OCI-LY1 (cell line): Measurements from ENCODE around the gene CACNB1.

Experiments used
- H2AFZ ChIP-seq: fragments of 200-600 bp; sonication (generic), shearing (Covaris generic); 2 replicates; pipeline ENCODE4 v1.6.0; 2014; ENCODE audit warnings: antibody characterized with exemption, mild to moderate bottlenecking, low read length
- H3F3A ChIP-seq: fragments of 200-600 bp; sonication (generic), shearing (Covaris generic); 2 replicates; pipeline ENCODE4 v1.6.0; 2014; ENCODE audit warnings: mild to moderate bottlenecking, antibody characterized with exemption, low read length, moderate library complexity; ENCODE audit not compliant: insufficient read depth
- H3K27ac ChIP-seq: fragments of 200-600 bp; sonication (generic); 2 replicates; pipeline ENCODE4 v1.5.1; 2014; ENCODE audit warnings: low read length, mixed run types, mild to moderate bottlenecking, low read depth; ENCODE audit not compliant: poor library complexity, severe bottlenecking
- H3K27me3 ChIP-seq: fragments of 200-600 bp; sonication (generic); 2 replicates; pipeline ENCODE4 v1.6.0; 2014; ENCODE audit warnings: antibody characterized with exemption, mild to moderate bottlenecking, low read length, moderate library complexity; ENCODE audit not compliant: insufficient read depth
- H3K36me3 ChIP-seq: fragments of 200-600 bp; sonication (generic); 2 replicates; pipeline ENCODE4 v1.6.1; 2014; ENCODE audit warnings: mild to moderate bottlenecking, antibody characterized with exemption, low read length, moderate library complexity, mixed read lengths; ENCODE audit not compliant: insufficient read depth
- H3K4me1 ChIP-seq: fragments of 200-600 bp; sonication (generic); 2 replicates; pipeline ENCODE4 v1.5.1; 2014; ENCODE audit warnings: mild to moderate bottlenecking, low read length, moderate library complexity; ENCODE audit not compliant: insufficient read depth, severe bottlenecking
- H3K4me2 ChIP-seq: fragments of 200-600 bp; sonication (generic), shearing (Covaris generic); 2 replicates; pipeline ENCODE4 v1.6.1; 2014; ENCODE audit warnings: low read length
- H3K4me3 ChIP-seq: fragments of 200-600 bp; sonication (generic); 2 replicates; pipeline ENCODE4 v1.5.1; 2014; ENCODE audit warnings: low read length, low read depth, mild to moderate bottlenecking, mixed read lengths; ENCODE audit not compliant: poor library complexity, severe bottlenecking
- H3K79me2 ChIP-seq: fragments of 200-600 bp; shearing (Covaris generic); 2 replicates; pipeline ENCODE4 v1.6.1; 2016; ENCODE audit warnings: mixed run types, low read length, mixed read lengths; ENCODE audit not compliant: insufficient read depth
- H3K9ac ChIP-seq: fragments of 200-600 bp; sonication (generic), shearing (Covaris generic); 2 replicates; pipeline ENCODE4 v1.6.1; 2014; ENCODE audit warnings: mild to moderate bottlenecking, low read length, mixed read lengths
- H3K9me2 ChIP-seq: fragments of 200-600 bp; sonication (generic), shearing (Covaris generic); 2 replicates; pipeline ENCODE4 v1.6.1; 2014; ENCODE audit warnings: low read depth, mild to moderate bottlenecking, low read length, mixed read lengths
- H3K9me3 ChIP-seq: fragments of 200-600 bp; shearing (Covaris generic); 2 replicates; pipeline ENCODE4 v1.6.1; 2014; ENCODE audit warnings: low read length, mixed read lengths
- H4K20me1 ChIP-seq: fragments of 200-600 bp; sonication (generic), shearing (Covaris generic); 2 replicates; pipeline ENCODE4 v1.6.0; 2016; ENCODE audit warnings: mild to moderate bottlenecking, low read length; ENCODE audit not compliant: insufficient read depth
- EZH2 ChIP-seq: fragments of 200-600 bp; sonication (generic), shearing (Covaris generic); IDR thresholded peaks from 2 replicates; pipeline ENCODE4 v1.8.0; 2017; ENCODE audit warnings: borderline replicate concordance, mixed run types, mild to moderate bottlenecking, antibody characterized with exemption, low read length, moderate library complexity, mixed read lengths
- TF ChIP-seq, protein P1 (sequence below): fragments of 200-600 bp; sonication (generic), shearing (Covaris generic); IDR thresholded peaks from 2 replicates; pipeline ENCODE4 v1.5.1; 2017; ENCODE audit warnings: mild to moderate bottlenecking, antibody characterized with exemption, low read length, moderate library complexity, mixed read lengths

CACNB1 gene

DNA sequence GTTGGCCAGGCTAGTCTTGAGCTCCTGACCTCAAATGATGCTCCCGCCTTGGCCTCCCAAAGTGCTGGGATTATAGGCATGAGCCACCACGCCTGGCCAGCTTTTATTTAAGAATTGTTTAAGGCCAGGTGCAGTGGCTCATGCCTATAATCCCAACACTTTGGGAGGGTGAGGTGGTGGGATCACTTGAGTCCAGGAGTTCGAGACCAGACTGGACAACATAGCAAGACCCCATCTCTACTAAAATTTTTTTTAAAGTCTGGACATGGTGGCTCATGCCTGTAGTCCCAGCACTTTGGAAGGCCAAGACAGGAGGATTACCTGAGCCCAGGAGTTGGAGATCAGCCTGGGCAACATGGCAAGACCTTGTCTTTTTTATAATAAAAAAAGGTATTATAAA, 51.2 kb downstream of the CACNB1 start:
- Histone ChIP-seq H3K27ac (no peak overlapping the region), H2AFZ (no peak overlapping the region), H3K4me1 (no peaks in the 10 kb centered on the region), H3K9me2 (no peaks in the 10 kb centered on the region), H3F3A (no peaks in the 10 kb centered on the region), H3K4me3 (no peak overlapping the region), H3K9ac (no peak overlapping the region), H3K4me2 (no peak overlapping the region), H3K36me3 (no peaks in the 10 kb centered on the region), H3K79me2 (no peaks in the 10 kb centered on the region), H3K27me3 (peaks cover 15% of the 10 kb centered on the region), H4K20me1 (no peaks in the 10 kb centered on the region), H3K9me3 (no peaks in the 10 kb centered on the region)
- TF ChIP-seq, protein P1, sequence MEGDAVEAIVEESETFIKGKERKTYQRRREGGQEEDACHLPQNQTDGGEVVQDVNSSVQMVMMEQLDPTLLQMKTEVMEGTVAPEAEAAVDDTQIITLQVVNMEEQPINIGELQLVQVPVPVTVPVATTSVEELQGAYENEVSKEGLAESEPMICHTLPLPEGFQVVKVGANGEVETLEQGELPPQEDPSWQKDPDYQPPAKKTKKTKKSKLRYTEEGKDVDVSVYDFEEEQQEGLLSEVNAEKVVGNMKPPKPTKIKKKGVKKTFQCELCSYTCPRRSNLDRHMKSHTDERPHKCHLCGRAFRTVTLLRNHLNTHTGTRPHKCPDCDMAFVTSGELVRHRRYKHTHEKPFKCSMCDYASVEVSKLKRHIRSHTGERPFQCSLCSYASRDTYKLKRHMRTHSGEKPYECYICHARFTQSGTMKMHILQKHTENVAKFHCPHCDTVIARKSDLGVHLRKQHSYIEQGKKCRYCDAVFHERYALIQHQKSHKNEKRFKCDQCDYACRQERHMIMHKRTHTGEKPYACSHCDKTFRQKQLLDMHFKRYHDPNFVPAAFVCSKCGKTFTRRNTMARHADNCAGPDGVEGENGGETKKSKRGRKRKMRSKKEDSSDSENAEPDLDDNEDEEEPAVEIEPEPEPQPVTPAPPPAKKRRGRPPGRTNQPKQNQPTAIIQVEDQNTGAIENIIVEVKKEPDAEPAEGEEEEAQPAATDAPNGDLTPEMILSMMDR, result no peak
- no peak for TF ChIP-seq EZH2

DNA sequence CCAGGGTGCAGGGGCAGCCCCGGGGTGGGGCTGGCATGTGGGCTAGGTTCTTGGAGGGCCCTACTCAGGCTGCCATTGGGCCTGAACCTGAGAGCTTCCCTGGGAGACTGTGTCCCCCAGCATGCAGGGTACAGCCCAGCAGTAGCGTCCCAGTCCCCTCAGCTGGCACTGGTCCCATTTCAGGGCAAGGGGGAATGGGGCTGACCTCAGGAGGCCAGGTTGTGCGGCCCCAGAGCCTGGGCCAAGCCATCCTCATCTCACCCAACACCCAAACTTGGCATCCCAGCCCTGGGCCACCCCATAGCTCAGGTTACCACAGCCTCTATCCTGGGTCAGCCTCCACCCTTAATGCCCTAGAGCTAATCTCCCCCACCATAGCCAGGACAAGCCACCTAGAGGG, 52.3 kb downstream of the CACNB1 start:
- Histone ChIP-seq H3K4me2 (no peak overlapping the region), H3K9me2 (no peaks in the 10 kb centered on the region), H3F3A (no peaks in the 10 kb centered on the region), H3K9me3 (no peaks in the 10 kb centered on the region), H4K20me1 (no peaks in the 10 kb centered on the region), H3K4me3 (no peak overlapping the region), H3K79me2 (no peaks in the 10 kb centered on the region), H3K4me1 (no peaks in the 10 kb centered on the region), H3K9ac (no peak overlapping the region), H3K27ac (no peak overlapping the region), H3K27me3 (peaks cover 12% of the 10 kb centered on the region), H3K36me3 (no peaks in the 10 kb centered on the region), H2AFZ (no peak overlapping the region)
- TF ChIP-seq, protein P1, result no peak
- no peak for TF ChIP-seq EZH2

DNA sequence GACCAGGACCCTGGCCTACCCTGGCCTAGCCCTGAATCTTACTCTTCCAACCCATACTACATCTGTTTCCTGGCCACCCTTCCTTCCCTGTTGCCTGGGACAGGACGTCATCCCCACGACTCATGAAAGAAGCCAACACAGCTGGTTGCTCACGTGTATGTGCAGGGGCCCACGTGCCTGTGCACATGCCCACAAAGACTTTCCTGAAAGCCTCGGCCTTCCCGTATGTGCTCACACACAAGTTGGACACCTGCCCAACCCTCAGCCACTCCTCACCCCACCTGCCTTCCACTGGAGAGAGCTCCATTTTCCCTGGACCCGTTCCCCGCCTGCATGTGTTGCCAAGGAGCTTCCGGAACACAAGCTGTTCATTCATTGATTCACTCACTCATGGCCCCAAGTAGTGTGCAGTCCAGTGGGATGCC, 53.0 kb downstream of the CACNB1 start:
- Histone ChIP-seq H3K9me3 (no peaks in the 10 kb centered on the region), H3K4me3 (no peak overlapping the region), H3K4me1 (no peaks in the 10 kb centered on the region), H3K9me2 (no peaks in the 10 kb centered on the region), H4K20me1 (no peaks in the 10 kb centered on the region), H2AFZ (no peak overlapping the region), H3K9ac (no peak overlapping the region), H3K36me3 (no peaks in the 10 kb centered on the region), H3K4me2 (no peak overlapping the region), H3F3A (no peaks in the 10 kb centered on the region), H3K27ac (no peak overlapping the region), H3K27me3 (peaks cover 10% of the 10 kb centered on the region; the same call in 1 of the 2 replicates), H3K79me2 (no peaks in the 10 kb centered on the region)
- TF ChIP-seq EZH2, result no peak
- TF ChIP-seq, protein P1, result no peak
